Astrocyte of the hippocampus (primary cell): ENCODE data around the gene PHRF1.

ENCODE experiments used
- DNase-seq: peaks from one replicate; pipeline ENCODE4 v3.0.0; 2011; ENCODE audit warnings: low read depth, low spot score

The PHRF1 gene

GRCh38 chr11:614623-615503, 38.6 kb downstream of the PHRF1 start:
- DNase-seq, result peak; percentile 66

- DNase-seq, result peak; percentile 97
These were observed 39.4 kb downstream of the PHRF1 start, which contains the start of gene IRF7 for GRCh38 chr11:615504-616319. Gene IRF7 (minus strand): TSS chr11:615950. CDS start chr11:615364, 586 bp downstream.

GRCh38 chr11:616320-617198, 40.3 kb downstream of the PHRF1 start:
- DNase-seq, result no peak

- DNase-seq, result no peak
These were observed 41.1 kb downstream of the PHRF1 start for GRCh38 chr11:617199-617911.

GRCh38 chr11:617912-618682, 41.8 kb downstream of the PHRF1 start:
- DNase-seq, result no peak

- DNase-seq, result no peak
These were observed 42.8 kb downstream of the PHRF1 start for GRCh38 chr11:618856-619627.

- no peak for DNase-seq
These were observed 43.4 kb downstream of the PHRF1 start for GRCh38 chr11:619628-620050.

- no peak for DNase-seq
These were observed 43.9 kb downstream of the PHRF1 start for GRCh38 chr11:620201-620600.

GRCh38 chr11:620935-621814, 44.9 kb downstream of the PHRF1 start:
- no peak for DNase-seq

GRCh38 chr11:621838-622237, 45.6 kb downstream of the PHRF1 start:
- no peak for DNase-seq

- no peak for DNase-seq
These were observed 47.1 kb downstream of the PHRF1 start for GRCh38 chr11:623349-623869.

GRCh38 chr11:623999-624704, 47.9 kb downstream of the PHRF1 start:
- DNase-seq, result no peak

- DNase-seq, result no peak
These were observed 48.7 kb downstream of the PHRF1 start, which contains the start of gene CDHR5 for GRCh38 chr11:624705-625635. Gene CDHR5 (minus strand): TSS chr11:624955. CDS start chr11:624902, 53 bp downstream.

- DNase-seq, result no peak
These were observed 49.5 kb downstream of the PHRF1 start for GRCh38 chr11:625636-626268.

GRCh38 chr11:626475-627307, 50.4 kb downstream of the PHRF1 start, which contains the start of gene SCT:
Gene SCT (minus strand): TSS chr11:627181. CDS start chr11:627143, 38 bp downstream.
- no peak for DNase-seq
